HG03159 (cell line): Measurements from ENCODE around the gene SH3BP4.

Experiments used
- ATAC-seq: cut with Tn5 transposase; IDR thresholded peaks from one replicate; pipeline ENCODE4 v1.9.1; 2021; ENCODE audit warnings: mild to moderate bottlenecking, moderate library complexity; ENCODE audit not compliant: unreplicated experiment

SH3BP4 gene

DNA sequence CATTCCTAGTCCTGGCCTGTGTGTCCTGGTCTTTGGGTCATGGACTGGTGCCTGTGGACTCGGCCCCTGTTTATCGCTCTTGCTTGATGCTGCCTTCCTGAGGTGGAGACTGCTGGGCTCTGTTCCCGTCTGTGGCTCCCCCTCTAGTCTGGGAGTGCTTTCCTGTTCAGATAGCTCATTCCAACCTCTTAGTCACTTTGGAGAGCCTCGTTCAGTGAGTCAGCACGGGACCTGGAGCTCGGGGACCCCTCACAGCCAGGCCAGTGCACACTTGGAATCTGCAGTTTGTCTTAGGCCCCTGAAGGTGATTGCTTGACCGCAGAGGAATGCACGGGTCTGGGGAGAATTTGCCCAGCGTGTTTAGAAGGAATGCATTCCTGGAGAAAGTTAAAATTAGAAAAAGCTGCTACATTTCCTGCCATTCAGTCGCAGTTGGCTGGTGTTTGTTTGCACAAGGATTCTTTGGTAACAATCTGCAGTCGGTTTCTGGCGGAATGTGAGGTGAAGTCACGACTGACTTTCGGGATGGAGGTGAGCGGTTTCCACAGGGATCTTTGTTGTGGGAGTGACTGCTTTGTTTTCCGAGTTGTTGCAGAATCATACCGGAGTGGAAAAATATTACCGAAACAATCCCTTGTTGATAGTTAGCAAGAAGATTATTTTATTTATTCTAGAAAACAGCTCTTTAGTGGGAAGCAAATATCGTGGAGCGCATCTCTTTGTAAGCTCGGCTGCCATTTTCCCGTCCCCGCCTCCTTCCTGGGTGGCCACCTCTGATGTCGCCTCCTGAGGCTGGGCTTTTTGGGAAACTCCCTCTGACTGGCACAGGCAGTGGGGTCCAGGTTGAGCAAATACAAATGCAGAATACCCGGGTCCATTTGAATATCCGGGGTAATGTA is 29.6 kb downstream of the SH3BP4 start:
- no peak for ATAC-seq

- no peak for ATAC-seq
Measured at GRCh38 chr2:234982096-234982834, 30.4 kb downstream of the SH3BP4 start.

- ATAC-seq, result no peak
Measured at GRCh38 chr2:234983011-234983726, 31.4 kb downstream of the SH3BP4 start.

DNA sequence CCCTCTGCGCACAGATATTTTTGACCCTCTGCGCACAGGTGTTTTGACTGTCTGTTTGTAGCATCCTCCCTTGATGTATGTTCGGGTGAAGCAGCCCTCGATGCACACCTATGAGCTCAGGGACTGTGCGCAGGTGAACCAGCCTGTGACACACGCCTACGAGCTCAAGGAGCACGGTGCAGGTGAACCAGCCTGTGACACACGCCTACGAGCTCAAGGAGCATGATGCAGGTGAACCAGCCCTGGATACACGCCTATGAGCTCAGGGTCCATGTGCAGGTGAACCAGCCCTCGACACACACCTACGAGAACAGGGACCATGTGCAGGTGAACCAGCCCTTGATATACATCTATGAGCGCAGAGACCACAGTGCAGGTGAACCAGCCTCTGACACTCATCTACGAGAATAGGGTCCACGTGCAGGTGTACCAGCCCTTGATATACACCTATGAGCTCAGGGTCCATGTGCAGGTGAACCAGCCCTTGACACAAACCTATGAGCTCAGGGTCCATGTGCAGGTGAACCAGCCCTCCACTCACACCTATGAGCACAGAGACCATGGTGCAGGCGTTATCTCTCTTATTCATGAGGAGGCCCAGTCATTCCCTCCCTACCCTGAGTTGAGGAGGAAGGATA is 33.9 kb downstream of the SH3BP4 start:
- no peak for ATAC-seq

DNA sequence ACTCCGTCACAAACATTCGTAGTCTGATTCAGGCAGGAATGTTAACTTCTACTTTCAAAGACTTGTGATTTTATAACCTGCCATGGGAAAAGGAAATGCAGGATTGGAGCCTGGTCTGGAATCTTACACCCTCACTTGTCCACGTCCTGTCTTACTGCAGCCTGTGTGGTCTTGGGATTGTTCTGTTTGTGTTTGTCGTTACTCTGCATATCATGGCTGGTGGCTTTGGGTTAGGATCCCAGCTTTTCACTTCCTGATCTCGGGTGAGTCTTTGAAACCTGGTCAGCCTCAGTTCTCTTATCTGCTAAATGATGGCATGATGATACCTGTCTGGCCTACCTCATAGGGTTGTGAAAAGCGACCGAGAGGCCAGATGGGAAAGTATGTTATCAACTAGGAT is 34.6 kb downstream of the SH3BP4 start:
- ATAC-seq, result no peak

DNA sequence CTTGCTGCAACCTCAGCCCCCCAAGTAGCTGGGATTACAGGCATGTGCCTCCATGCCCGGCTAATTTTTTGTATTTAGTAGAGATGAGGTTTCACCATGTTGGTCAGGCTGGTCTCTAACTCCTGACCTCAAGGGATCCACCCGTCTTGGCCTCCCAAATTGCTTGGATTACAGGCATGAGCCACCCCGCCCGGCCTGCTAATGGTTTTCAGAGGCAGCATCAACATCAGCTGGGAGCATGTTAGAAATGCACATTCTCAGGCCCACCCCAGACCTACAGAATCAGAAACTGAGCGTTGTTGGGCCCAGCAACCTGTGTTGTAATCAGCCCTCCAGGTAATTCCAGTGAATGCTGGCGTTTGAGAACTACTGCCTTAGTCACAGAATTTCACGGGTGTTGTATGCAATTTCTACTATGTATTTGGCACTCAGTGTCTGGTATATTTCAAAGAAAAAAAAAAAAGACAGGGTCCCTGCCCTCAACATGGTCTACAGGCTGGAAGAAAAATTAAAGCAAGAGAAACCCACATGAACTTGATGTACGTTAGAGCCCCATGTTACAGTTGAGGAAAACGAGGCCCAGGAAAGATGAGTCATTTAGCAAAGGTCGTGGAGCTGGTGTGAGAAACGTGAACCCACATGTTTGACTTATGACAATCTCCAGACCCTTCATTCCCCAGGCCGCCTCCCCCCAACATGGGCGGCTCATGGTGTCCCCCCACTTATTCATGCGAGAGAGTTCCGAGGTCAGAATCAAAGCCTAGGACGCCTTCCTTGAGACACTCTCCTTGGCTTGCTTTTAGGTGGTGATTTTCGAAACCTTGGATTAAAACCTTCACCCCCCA is 35.3 kb downstream of the SH3BP4 start:
- ATAC-seq, result no peak

DNA sequence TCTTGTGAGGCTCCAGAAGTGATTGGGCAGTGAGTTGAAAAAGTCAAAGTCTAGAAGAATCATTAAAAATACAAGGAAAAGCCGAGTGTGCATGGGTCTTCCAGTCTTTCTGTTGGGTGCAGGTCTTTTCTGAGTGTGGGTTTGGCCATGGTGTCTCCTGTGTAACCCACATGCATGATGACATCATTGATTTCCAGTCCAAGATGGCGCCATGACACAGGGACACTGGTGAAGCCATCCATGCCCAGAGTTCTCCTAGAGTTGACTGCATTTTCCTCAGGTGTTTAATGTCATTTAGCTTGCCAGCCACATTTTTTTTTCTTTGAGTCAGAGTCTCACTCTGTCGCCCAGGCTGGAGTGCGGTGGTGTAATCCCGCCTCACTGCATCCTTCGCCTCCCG is 35.9 kb downstream of the SH3BP4 start:
- ATAC-seq, result no peak

DNA sequence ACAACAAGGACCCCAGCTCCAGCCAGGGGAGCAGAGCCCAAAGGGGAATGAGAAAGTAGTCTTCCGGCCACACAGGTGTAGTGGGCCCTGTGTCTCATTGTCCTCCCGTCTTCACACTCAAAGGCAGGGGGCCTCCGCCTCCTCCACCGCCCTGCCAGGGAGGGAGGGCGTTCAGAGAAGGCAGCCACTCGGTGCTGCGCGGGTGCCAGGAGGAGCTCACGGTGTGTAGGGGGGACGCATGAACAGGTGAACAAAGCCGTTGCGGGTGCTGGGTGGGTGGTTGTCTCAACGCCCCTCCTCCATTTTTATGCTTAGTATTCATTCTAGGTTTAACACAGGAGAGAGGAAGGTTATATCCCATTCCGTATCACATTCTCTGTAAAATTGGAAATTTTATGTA is 36.7 kb downstream of the SH3BP4 start:
- no peak for ATAC-seq

DNA sequence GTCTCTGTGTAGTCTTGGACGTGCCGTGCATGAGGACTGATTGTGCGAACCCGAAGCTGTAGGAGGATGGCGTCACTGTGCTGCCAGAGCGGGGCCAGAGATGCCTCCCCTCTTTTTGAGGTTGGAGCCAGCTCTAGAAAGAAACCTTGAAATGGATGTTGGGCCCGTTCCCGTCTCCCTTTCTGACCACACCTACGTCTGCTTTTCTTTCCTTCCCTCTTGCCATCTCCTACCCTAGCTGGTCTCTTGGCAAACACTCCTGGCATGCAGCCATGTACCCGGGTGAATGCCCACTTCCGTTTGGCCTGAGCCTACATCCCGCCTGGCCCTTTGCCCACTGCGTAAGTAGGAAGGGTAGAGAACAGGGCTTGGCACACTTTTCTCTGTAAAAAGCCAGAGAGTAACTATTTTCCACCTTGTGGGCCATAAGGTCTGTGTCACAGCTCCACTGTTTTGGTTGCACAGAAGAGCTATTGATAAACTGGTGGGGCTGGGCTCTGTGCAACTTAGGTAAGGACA is 37.4 kb downstream of the SH3BP4 start:
- no peak for ATAC-seq

DNA sequence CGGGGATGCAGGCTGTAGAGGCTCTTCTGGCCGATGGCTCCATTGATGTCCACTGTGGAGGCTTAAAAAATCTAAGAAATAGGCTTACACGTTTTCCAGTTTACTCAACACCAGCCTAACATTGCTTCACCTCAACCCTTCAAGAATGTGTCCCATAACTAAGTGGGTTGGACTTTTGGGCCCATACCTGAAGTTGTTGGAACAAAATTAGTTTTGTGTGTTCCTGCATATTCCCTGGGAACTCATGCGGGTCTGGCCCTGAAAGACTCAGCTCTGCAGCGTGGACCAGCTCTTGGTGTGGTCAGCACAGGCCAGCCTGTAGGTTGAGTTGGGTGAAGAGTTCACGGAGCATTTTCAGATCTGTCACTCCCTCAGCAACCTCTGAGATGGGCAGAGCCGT is 38.5 kb downstream of the SH3BP4 start:
- no peak for ATAC-seq

DNA sequence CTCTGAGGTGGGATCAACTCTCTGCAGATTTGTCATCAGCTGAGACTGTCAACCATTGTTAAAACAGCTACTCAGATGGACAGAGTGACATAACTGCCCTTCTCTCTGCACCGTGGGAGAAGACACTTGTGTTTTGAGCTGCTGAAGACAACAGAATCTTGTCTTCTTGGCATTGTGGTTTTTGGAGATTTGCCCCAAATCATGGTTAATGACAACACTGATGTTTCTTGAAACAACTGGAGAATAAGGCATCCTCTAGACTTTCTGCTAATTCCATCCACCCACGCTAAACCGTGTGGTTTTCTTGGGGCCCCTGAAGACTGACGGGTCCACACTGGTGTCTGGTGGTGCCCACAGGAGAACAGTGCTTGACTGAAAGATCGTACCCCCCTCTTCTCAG is 39.5 kb downstream of the SH3BP4 start:
- ATAC-seq, result no peak

- no peak for ATAC-seq
Measured at GRCh38 chr2:234991793-234992192, 40.0 kb downstream of the SH3BP4 start.

DNA sequence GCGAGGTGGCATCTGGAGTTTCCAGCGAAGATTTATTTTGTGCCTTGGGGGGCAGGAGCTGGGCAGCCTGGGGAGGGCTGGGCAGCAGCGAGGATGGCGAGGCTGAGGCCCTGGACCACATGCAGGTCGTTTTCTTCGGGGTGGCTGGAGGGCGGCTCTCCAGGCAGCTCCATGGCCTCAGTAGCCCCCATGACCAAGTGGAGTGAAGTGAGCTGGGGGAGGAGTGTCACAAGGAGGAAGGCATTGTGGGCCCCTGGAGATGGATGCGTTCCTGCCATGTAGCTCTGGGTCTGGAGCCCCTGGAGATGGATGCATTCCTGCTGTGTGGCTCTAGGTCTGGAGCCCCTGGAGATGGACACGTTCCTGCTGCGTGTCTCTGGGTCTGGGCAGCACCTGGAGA is 40.4 kb downstream of the SH3BP4 start:
- ATAC-seq, result no peak

DNA sequence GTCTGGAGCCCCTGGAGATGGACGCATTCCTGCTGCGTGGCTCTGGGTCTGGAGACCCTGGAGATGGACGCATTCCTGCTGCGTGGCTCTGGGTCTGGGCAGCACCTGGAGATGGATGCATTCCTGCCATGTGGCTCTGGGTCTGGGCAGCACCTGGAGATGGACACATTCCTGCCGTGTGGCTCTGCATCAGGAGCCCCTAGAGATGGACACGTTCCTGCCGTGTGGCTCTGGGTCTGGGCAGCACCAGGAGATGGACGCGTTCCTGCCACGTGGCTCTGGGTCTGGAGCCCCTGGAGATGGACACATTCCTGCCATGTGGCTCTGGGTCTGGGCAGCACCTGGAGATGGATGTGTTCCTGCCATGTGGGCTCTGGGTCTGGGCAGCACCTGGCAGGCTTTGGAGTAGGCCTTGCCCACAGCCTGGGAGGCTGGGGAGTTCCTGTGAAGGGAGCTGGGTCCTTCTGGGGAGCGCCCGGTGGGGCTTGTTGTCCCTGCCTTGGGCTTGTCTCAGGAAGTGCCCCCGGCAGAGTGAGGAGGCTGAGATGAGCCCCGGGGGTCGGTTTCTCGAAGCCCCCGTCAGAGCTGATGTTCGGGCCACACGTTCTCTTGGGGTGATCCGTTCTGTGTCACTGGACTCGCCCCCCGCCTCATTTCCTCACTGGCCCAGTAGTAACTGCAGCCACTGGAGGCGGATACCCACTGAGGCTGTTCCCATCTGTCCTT is 41.0 kb downstream of the SH3BP4 start:
- ATAC-seq, result no peak

- ATAC-seq, result no peak
Measured at GRCh38 chr2:234993541-234993981, 41.7 kb downstream of the SH3BP4 start.

DNA sequence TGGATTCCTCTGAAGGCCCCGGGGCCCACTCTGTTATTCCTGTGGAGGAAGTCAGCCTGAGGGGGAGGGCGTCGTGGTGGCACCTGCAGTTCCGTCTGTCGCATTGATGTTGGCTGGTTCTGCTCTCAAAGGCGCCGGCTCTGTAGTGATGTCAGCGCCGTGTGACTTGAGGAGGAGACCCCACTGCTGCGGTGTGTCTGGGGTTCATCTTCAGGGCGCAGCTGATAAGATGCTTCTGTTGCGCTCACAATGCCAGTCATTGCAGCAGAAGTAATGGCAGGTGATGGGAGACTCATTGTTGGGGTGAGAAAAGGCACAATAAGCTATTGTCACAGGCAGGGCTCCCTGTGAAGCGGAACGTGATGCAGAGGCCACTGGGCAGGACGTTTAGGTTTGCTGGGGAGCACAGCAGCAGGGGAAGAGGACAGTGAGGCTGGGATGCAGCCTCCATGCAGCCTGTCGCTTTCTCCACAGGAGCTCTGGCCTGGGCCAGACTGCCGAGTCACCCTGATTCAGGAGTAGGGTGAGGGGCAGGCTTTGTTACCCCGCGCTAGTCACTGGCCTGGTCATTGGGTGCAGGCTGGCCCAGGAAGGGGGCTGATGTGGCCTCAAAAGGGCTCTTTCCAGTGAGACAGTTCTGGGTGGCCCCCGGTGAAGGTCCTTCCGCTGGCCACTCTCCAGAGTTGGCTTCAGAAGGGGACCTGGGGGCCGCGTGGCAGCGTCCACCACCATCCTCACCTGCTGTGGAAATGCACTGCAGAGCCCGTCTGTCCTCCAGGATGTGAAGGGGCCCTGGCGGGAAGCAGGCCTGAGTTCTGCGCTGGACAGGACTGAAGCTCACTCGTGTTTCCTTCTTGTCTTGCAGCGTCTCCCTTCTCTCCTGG is 42.9 kb downstream of the SH3BP4 start:
- ATAC-seq, result no peak

DNA sequence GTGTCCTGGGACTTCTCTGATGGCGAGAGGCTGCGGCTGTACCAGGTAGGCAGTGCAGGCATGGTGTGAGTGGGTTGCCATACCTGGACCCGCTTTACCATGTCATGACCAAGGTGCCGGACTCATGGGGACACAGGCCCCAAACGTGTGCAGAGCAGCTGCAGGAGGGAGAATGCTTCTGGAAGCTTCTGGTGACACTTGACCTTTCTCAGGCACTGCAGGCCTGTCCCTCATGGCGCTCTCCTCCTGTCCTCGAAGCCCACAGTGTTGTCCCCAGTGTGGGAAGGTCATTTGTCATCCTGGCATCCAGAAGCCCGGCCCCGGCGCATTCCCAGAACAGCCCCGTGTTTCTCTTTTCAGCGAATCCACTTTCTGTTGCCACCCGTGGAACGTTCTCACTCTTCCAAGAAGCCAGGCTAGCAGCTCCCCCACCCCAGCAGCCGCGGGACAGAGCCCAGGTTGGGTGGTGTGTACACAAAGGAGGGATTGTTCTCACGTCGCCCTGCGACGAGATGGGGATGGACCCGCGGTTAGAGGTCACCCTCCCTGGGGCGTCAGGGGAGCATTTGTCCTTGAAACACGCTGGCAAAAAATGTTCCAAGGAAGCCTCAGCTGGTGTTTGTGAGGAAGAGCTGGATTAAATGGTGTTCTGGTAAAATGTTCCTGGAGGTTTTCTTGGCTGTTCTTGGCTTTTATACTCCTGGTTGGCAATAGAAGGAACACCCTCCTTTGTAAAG is 43.7 kb downstream of the SH3BP4 start:
- ATAC-seq, result no peak
